Astrocyte (in vitro differentiated cells and primary cell): Measurements from ENCODE around the gene SREBF1. TPM values are rescaled to one million over a fixed set of nuclear protein-coding genes. Genes with fewer than 3 reads are reported as not detected.

Source experiments
- DNase-seq: peaks from one replicate; pipeline ENCODE4 v3.0.0-alpha.2; 2010; ENCODE audit warnings: low read depth
- FAIRE-seq: peaks from 2 replicates; lab custom pipeline; 2011; peaks lifted over from hg19 to GRCh38; lab: Jason Lieb, UNC
- H2AFZ ChIP-seq: 2 replicates; pipeline ENCODE4 v1.6.0; 2012; ENCODE audit warnings: low read depth, low read length, inconsistent platforms
- H3K27ac ChIP-seq: 2 replicates; pipeline ENCODE4 v1.5.1; 2011; ENCODE audit warnings: low read depth, low read length, inconsistent platforms
- H3K27me3 ChIP-seq: 2 replicates; pipeline ENCODE4 v1.6.0; 2011; ENCODE audit warnings: low read length, inconsistent platforms; ENCODE audit not compliant: insufficient read depth
- H3K36me3 ChIP-seq: 2 replicates; pipeline ENCODE4 v1.5.1; 2011; ENCODE audit warnings: low read length, inconsistent platforms; ENCODE audit not compliant: insufficient read depth
- H3K4me1 ChIP-seq: 2 replicates; pipeline ENCODE4 v1.5.1; 2011; ENCODE audit warnings: low read length, inconsistent platforms; ENCODE audit not compliant: insufficient read depth
- H3K4me2 ChIP-seq: 2 replicates; pipeline ENCODE4 v1.6.0; 2012; ENCODE audit warnings: low read length, inconsistent platforms
- H3K4me3 ChIP-seq: 2 replicates; pipeline ENCODE4 v1.5.1; 2011; ENCODE audit warnings: low read depth, mild to moderate bottlenecking, low read length, inconsistent platforms; ENCODE audit not compliant: insufficient read depth
- H3K79me2 ChIP-seq: 2 replicates; pipeline ENCODE4 v1.6.0; 2012; ENCODE audit warnings: mild to moderate bottlenecking, low read length, inconsistent platforms; ENCODE audit not compliant: insufficient read depth
- H3K9ac ChIP-seq: 2 replicates; pipeline ENCODE4 v1.6.0; 2012; ENCODE audit warnings: mild to moderate bottlenecking, low read length, inconsistent platforms
- H3K9me3 ChIP-seq: 2 replicates; pipeline ENCODE4 v1.5.1; 2012; ENCODE audit warnings: low read depth, mild to moderate bottlenecking, low read length, inconsistent platforms; ENCODE audit not compliant: insufficient read depth
- H4K20me1 ChIP-seq: 2 replicates; pipeline ENCODE4 v1.6.0; 2012; ENCODE audit warnings: low read length, inconsistent platforms; ENCODE audit not compliant: insufficient read depth
- H3K27ac Mint-ChIP-seq: one replicate; pipeline ENCODE4 v1.8.0; 2021; ENCODE audit warnings: mild to moderate bottlenecking, mixed read lengths; ENCODE audit not compliant: unreplicated experiment
- H3K27me3 Mint-ChIP-seq: one replicate; pipeline ENCODE4 v1.8.0; 2021; ENCODE audit warnings: low read depth, mixed read lengths; ENCODE audit not compliant: unreplicated experiment
- H3K36me3 Mint-ChIP-seq: one replicate; pipeline ENCODE4 v1.8.0; 2021; ENCODE audit warnings: low read depth, mixed read lengths; ENCODE audit not compliant: unreplicated experiment
- H3K4me1 Mint-ChIP-seq: one replicate; pipeline ENCODE4 v1.8.0; 2021; ENCODE audit warnings: low read depth, mixed read lengths; ENCODE audit not compliant: unreplicated experiment
- H3K4me3 Mint-ChIP-seq: one replicate; pipeline ENCODE4 v1.8.0; 2021; ENCODE audit warnings: mild to moderate bottlenecking, moderate library complexity, mixed read lengths; ENCODE audit not compliant: unreplicated experiment
- H3K9me3 Mint-ChIP-seq: one replicate; pipeline ENCODE4 v1.8.0; 2021; ENCODE audit warnings: mild to moderate bottlenecking, mixed read lengths; ENCODE audit not compliant: unreplicated experiment
- CTCF ChIP-seq: IDR thresholded peaks from 2 replicates; pipeline ENCODE4 v1.5.1; 2011; ENCODE audit warnings: low read depth, mild to moderate bottlenecking, inconsistent platforms, low read length, moderate library complexity; ENCODE audit not compliant: insufficient read depth
- EZH2 ChIP-seq: IDR thresholded peaks from 2 replicates; pipeline ENCODE4 v1.6.1; 2012; ENCODE audit warnings: mild to moderate bottlenecking, low read length, inconsistent platforms; ENCODE audit not compliant: insufficient read depth
- total RNA-seq: library from RNA; stranded (reverse); gene quantifications from 2 replicates; pipeline ENCODE4 v1.2.1, GENCODE V29; 2021

SREBF1 gene
- total RNA-seq, 1 donor from 2014 or later = 65.6 TPM

GRCh38 chr17:17834974-17835373, 1.8 kb downstream of the SREBF1 start:
- Histone ChIP-seq H3K4me3 (peak overlapping the region; percentile 83), H3K27me3 (no peaks in the 10 kb centered on the region), H3K36me3 (no peaks in the 10 kb centered on the region), H2AFZ (no peak overlapping the region), H4K20me1 (peaks cover 51% of the 10 kb centered on the region), H3K9me3 (no peaks in the 10 kb centered on the region), H3K4me1 (peaks cover 43% of the 10 kb centered on the region), H3K27ac (peak overlapping the region; percentile 99), H3K9ac (peak overlapping the region; percentile 99), H3K4me2 (peak overlapping the region; percentile 97), H3K79me2 (peaks cover 64% of the 10 kb centered on the region)
- DNase-seq (no peak), FAIRE-seq (no peak)
- Mint-ChIP-seq H3K4me1 (peaks cover 29% of the 10 kb centered on the region), H3K36me3 (peaks cover 13% of the 10 kb centered on the region), H3K9me3 (no peaks in the 10 kb centered on the region), H3K27ac (no peak overlapping the region), H3K27me3 (no peaks in the 10 kb centered on the region), H3K4me3 (peak overlapping the region; percentile 94)
- TF ChIP-seq EZH2 = no peak
- no peak for TF ChIP-seq CTCF

GRCh38 chr17:17833658-17834357, 3.0 kb downstream of the SREBF1 start:
- peaks cover 73% of the 10 kb centered on the region for H3K79me2 ChIP-seq
- DNase-seq = no peak

More at GRCh38 chr17:17833658-17834357, 3.0 kb downstream of the SREBF1 start:
- Mint-ChIP-seq H3K9me3 (no peaks in the 10 kb centered on the region), H3K4me3 (peak overlapping the region; percentile 94), H3K27ac (peak overlapping the region; percentile 66), H3K4me1 (peaks cover 25% of the 10 kb centered on the region), H3K36me3 (peaks cover 13% of the 10 kb centered on the region), H3K27me3 (no peaks in the 10 kb centered on the region)
- Histone ChIP-seq H3K27me3 (no peaks in the 10 kb centered on the region), H3K4me1 (peaks cover 34% of the 10 kb centered on the region), H3K36me3 (no peaks in the 10 kb centered on the region), H3K9ac (peak overlapping the region; percentile 35), H3K9me3 (no peaks in the 10 kb centered on the region), H3K4me3 (no peak overlapping the region), H2AFZ (no peak overlapping the region), H3K4me2 (peak overlapping the region; percentile 97), H4K20me1 (peaks cover 61% of the 10 kb centered on the region), H3K27ac (no peak overlapping the region)
- TF ChIP-seq EZH2 (no peak), CTCF (no peak)
- no peak for FAIRE-seq
